ENCODE measurements around the gene HNRNPH1. TPM values are rescaled to one million over a fixed set of nuclear protein-coding genes. Genes with fewer than 3 reads are reported as not detected.

HNRNPH1 gene
- total RNA-seq, 2 donors from 2014 or later = 260 to 398 TPM

GRCh38 chr5:179615203-179615602 is 8.3 kb downstream of the HNRNPH1 start:
- no peaks in the 10 kb centered on the region for H3K27me3 ChIP-seq (replicated peaks; ENCODE audit: insufficient read depth)
- no peak overlapping the region for H3K27ac ChIP-seq
- WGBS = 48% methylated on average over 2 of the region's 2 CpGs
- H3K4me3 ChIP-seq = no peak overlapping the region
- peaks cover 6% of the 10 kb centered on the region for H3K4me1 ChIP-seq (replicated peaks)
- intact Hi-C loops (cut with DNase I) = no loop called here
- no peak for DNase-seq (ENCODE audit: low spot score)
- no peak for TF ChIP-seq CTCF (IDR thresholded peaks at IDR 0.05)
- TF ChIP-seq POLR2AphosphoS5 (IDR thresholded peaks at IDR 0.05) = no peak
- TF ChIP-seq POLR2A (IDR thresholded peaks at IDR 0.05) = no peak
- H3K9me3 ChIP-seq = no peaks in the 10 kb centered on the region
- peaks cover 6 to 32% of the 10 kb centered on the region in 2 donors for H3K36me3 ChIP-seq

- Histone ChIP-seq H3K9me3 (no peaks in the 10 kb centered on the region), H3K27me3 (replicated peaks; ENCODE audit: insufficient read depth) (no peaks in the 10 kb centered on the region), H3K4me3 (no peak overlapping the region), H3K4me1 (replicated peaks) (peaks cover 6% of the 10 kb centered on the region), H3K36me3 (peaks cover 6 to 32% of the 10 kb centered on the region in 2 donors), H3K27ac (no peak overlapping the region)
- TF ChIP-seq POLR2AphosphoS5 (IDR thresholded peaks at IDR 0.05) (no peak), POLR2A (IDR thresholded peaks at IDR 0.05) (no peak), CTCF (IDR thresholded peaks at IDR 0.05) (no peak)
- no peak for DNase-seq (ENCODE audit: low spot score)
- intact Hi-C loops (cut with DNase I) = no loop called here
- WGBS = 52% methylated on average over 8 of the region's 8 CpGs
These were observed 8.7 kb downstream of the HNRNPH1 start for GRCh38 chr5:179614745-179615144.

GRCh38 chr5:179613460-179614071 is 9.9 kb downstream of the HNRNPH1 start:
- Histone ChIP-seq H3K36me3 (peaks cover 6 to 32% of the 10 kb centered on the region in 2 donors), H3K27me3 (replicated peaks; ENCODE audit: insufficient read depth) (no peaks in the 10 kb centered on the region), H3K9me3 (no peaks in the 10 kb centered on the region), H3K27ac (no peak overlapping the region), H3K4me1 (replicated peaks) (peaks cover 4% of the 10 kb centered on the region), H3K4me3 (no peak overlapping the region)
- TF ChIP-seq POLR2A (IDR thresholded peaks at IDR 0.05) (no peak), CTCF (IDR thresholded peaks at IDR 0.05) (no peak), POLR2AphosphoS5 (IDR thresholded peaks at IDR 0.05) (no peak)
- WGBS = 59% methylated on average over 8 of the region's 8 CpGs
- DNase-seq (ENCODE audit: low spot score) = no peak
- intact Hi-C loops (cut with DNase I) = no loop called here

GRCh38 chr5:179612577-179613459 is 10.7 kb downstream of the HNRNPH1 start:
- no peak for DNase-seq (ENCODE audit: low spot score)

More at GRCh38 chr5:179612577-179613459, 10.7 kb downstream of the HNRNPH1 start:
- WGBS = 69% methylated on average over 21 of the region's 21 CpGs
- Histone ChIP-seq H3K36me3 (peaks cover 6 to 32% of the 10 kb centered on the region in 2 donors), H3K27me3 (replicated peaks; ENCODE audit: insufficient read depth) (no peaks in the 10 kb centered on the region), H3K9me3 (no peaks in the 10 kb centered on the region), H3K4me1 (replicated peaks) (no peaks in the 10 kb centered on the region), H3K27ac (no peak overlapping the region), H3K4me3 (no peak overlapping the region)
- no peak for TF ChIP-seq CTCF (IDR thresholded peaks at IDR 0.05)
- no peak for TF ChIP-seq POLR2A (IDR thresholded peaks at IDR 0.05)
- no peak for TF ChIP-seq POLR2AphosphoS5 (IDR thresholded peaks at IDR 0.05)
- intact Hi-C loops (cut with DNase I) = no loop called here
